HS-5 (cell line): ENCODE results near the gene SYCE1L.
"Not testable (repeated sequence)": the region's sequence is repeated elsewhere in the genome, so short reads cannot be mapped to it uniquely, and the experiment has no call there.

ENCODE experiments used
- DNase-seq: peaks from one replicate; pipeline ENCODE4 v3.0.0-alpha.2; 2012; ENCODE audit warnings: low read depth

The SYCE1L gene

DNA sequence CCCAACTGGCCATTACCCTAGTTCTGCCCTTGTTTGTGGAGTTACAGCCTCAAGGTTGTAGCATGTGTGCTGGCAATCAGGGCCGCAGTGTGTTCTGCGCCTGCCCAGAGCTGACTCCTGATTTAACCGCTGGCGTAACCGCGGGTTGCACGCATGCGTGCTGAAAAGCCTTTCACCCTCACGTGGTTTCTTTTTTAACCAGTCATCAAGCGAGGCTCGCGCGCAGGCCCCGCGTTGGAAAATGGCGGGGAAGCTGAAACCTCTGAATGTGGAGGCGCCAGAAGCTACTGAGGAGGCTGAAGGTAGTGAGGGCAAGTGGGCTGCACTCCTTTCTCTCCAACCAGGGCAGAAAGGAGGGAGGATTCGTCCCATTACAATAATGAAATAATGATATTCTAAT, at the start of gene SYCE1L:
TSS of gene SYCE1L (plus strand) at position 198 of the 400 bp plus-strand sequence. CDS start at position 242, 44 bp downstream.
- no peak for DNase-seq

GRCh38 chr16:77157346-77158058, 41.7 kb upstream of the SYCE1L start:
- DNase-seq, result no peak

DNA sequence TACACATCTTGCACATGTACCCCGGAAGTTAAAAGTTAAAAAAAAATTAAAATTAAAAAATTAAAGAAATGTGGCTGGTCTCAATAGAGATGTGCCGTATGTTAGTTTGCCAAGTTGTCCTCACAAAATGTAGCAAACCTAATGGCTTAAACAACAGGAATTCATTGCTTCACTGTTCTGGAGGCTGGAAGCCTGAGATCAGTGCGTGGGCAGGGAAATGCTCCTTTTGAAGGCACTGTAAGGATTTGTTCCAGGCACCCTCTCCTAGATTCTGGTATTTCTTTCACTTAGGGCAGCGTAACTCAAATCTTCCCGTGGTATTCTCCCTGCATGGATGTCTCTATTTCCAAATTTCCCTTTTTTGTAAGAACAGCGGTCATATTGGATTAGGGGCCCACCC, 40.9 kb upstream of the SYCE1L start:
- DNase-seq, result no peak

DNA sequence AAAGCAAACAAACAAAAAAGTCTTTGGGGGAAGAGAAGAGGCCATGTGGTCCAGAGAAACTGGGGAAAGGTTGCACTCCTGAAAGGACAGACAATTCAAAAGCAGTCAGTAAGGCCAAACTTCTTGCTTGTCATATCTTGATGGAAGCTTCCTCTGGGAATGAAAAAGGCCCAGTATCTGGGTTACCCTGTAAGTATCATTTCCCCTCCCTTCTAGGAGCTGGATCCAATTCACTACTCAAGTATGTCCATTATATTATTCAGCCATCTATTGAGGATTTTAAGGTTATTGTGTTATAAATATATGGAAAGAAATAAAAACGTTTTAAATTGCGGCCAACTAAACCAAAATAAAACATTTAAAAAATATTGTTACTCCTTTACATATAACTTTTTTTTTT, 34.2 kb upstream of the SYCE1L start:
- no peak for DNase-seq

GRCh38 chr16:77165536-77166236, 33.5 kb upstream of the SYCE1L start:
- not testable (repeated sequence) for DNase-seq

GRCh38 chr16:77166726-77167125, 32.5 kb upstream of the SYCE1L start:
- DNase-seq, result no peak

DNA sequence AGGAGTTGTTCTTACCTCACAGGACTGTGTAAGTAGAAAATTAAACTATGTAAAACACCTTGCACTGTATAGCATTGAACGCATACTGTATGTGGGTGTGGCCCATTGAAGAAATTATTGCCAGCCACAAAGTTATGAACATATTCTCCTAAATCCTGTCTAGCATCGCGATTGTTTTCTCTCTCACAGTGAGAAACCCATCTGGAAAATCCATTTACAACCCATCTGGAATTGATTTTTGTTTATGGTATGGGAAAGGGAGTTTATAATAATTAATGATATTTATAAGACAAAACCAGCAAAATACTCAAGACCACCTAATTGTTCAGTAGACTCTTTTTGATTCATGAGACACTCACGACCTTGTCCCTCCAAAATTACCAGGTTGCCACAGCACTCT, 30.3 kb upstream of the SYCE1L start:
- no peak for DNase-seq

DNA sequence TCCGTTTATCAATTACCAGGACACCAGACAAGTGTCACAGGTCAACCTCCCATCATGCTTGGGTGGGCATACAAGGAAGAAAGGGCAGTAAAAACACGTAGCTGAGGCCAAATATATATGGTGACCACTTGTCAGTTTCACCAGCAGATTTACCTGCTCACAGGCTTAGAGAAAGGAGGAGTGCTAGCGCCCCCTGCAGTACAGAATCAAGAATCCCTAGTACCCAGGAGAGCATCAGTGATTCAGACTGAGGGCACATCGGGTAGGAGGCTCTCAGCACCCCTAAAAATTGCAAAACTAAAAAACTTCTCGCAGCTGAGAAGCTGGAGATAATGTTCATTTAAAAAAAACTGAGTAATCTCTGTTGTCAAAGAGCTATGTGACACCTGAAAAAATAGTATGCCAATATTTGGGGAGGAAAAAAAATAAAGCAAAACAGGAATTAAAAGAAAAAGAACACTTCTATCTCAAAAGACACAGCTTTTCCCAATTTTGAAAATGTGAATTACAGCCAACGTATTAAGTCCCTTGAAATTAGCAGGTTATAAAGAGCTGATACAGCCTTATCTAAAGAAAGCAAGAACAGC, 29.5 kb upstream of the SYCE1L start:
- no peak for DNase-seq

- DNase-seq, result no peak
Observed at GRCh38 chr16:77170805-77171204, 28.4 kb upstream of the SYCE1L start.

- peak; percentile 35 for DNase-seq
Observed at GRCh38 chr16:77171745-77172635, 27.2 kb upstream of the SYCE1L start.

- DNase-seq, result no peak
Observed at GRCh38 chr16:77172951-77173350, 26.3 kb upstream of the SYCE1L start.

GRCh38 chr16:77183137-77183536, 16.1 kb upstream of the SYCE1L start:
- no peak for DNase-seq

GRCh38 chr16:77186298-77186697, 12.9 kb upstream of the SYCE1L start:
- DNase-seq, result not testable (repeated sequence)

- DNase-seq, result no peak
Observed at GRCh38 chr16:77190190-77190477, 9.1 kb upstream of the SYCE1L start.

DNA sequence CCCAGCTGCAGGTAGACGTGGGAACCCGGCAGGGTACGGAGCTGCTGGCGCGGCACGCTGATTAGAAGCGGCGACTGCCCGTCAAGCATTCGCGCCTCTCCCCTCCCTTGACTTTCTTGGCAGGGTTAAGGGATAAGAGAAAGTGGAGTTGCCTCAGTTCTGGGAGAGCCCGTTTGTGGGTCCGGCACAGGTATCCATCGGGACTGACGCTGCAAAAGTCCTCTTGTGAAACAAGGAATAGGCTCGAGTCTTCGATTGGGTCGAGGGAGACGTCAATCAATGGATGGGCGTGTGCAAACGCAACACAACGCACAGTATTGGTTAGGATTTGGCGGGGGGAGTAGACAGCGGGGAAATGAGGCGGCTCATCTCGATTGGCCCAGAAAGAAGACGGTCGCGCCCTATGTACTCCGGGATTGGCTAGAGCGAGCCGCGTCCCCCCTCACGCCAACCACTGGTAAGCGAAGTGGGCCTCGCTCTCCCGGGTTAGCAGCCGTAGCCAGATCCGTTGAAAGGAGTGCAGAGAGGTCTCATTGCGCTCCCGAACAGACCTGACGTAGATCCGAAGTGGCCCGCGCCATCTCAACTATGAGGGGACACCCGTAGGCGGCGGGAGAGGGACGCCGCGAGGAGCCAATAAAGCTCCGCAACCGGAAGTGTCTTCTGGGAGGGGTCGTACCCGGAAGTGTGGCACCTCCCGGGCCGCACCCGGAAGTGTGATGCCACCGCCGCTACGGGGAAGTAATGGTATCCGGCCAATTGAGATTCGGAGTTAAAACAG, 8.5 kb upstream of the SYCE1L start, which contains the start of gene MON1B:
TSS of gene MON1B (plus strand) at position 713 of the 781 bp plus-strand sequence. CDS start 296 bp downstream, outside the sequence.
- peak; percentile 90 for DNase-seq

DNA sequence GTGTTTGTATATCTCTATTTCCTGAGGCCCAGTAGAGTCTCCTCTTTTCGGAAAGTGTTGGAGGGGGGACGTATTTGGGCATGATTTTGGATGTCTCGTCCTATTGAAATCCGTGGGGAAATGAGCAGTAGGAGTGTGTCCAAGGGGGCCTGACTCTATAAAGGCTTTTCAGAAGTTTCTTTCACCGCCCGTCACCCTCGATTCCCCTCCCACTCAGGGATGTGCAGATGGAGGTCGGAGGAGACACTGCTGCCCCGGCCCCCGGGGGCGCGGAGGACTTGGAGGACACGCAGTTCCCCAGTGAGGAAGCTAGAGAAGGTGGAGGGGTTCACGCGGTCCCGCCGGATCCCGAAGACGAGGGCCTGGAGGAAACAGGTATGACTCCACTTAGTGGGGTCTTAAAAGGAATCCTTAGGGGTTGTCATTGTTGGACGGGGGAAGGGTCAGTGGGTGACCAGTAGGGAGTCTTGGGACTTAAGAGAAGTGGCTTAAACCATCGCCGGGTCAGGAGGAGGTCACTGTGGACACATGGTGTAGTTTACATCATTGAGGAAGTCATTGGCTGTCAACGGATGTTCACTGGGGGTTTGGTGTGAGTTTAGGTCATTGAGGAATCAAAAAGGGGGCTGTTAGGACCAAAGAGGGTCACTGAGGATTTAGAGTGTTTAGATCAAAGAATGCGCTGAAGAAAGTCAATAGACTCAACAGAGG, 7.8 kb upstream of the SYCE1L start:
- DNase-seq, result no peak

GRCh38 chr16:77193377-77193776, 5.8 kb upstream of the SYCE1L start:
- DNase-seq, result no peak

DNA sequence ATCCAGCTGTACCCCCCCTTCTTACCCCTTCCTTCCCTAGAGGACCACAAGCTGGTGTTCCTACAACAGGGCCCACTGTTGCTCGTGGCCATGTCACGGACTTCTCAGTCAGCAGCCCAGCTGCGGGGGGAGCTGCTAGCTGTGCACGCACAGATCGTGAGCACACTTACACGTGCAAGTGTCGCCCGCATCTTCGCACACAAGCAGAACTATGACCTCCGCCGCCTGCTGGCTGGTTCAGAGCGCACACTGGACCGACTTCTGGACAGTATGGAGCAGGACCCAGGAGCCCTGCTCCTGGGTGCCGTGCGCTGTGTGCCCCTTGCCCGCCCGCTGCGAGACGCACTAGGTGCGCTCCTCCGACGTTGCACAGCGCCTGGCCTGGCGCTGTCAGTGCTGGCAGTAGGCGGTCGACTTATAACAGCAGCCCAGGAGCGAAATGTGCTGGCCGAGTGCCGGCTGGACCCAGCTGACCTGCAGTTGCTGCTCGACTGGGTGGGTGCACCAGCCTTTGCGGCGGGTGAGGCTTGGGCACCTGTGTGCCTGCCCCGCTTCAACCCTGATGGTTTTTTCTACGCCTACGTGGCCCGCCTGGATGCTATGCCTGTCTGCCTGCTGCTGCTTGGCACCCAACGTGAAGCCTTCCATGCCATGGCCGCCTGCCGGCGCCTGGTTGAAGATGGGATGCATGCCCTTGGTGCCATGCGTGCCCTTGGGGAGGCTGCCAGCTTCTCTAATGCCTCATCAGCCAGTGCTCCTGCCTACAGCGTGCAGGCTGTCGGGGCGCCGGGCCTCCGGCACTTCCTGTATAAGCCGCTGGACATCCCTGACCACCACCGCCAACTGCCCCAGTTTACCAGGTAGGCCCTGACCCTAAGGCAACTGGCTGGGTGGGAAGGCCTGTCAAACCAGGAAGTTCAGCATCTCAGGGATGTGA, 4.6 kb upstream of the SYCE1L start:
- DNase-seq, result no peak

GRCh38 chr16:77195411-77195810, 3.8 kb upstream of the SYCE1L start:
- no peak for DNase-seq

DNA sequence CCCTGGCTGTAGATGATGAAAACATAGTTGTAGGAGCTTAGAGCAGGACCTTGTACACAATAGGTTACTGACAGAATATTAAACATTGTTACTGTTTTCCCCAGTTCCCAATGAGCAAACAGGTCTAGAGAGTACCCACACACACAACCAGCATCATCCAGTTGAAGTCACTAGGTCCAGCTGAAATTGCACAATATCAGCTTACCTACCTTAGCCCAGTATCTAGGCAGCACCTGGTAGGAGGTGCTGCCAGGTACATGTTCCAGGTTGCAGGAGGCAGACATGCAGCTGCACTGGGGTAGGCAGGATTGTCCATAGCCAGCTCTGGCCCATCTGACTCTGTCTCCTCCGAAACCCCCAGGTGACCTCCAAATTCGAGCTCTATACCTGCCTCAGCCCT, 1.5 kb upstream of the SYCE1L start:
- no peak for DNase-seq
